OCI-LY1 (cell line): Measurements from ENCODE around the gene CLEC16A.

ENCODE experiments used
- H2AFZ ChIP-seq: fragments of 200-600 bp; sonication (generic), shearing (Covaris generic); 2 replicates; pipeline ENCODE4 v1.6.0; 2014; ENCODE audit warnings: antibody characterized with exemption, mild to moderate bottlenecking, low read length
- H3F3A ChIP-seq: fragments of 200-600 bp; sonication (generic), shearing (Covaris generic); 2 replicates; pipeline ENCODE4 v1.6.0; 2014; ENCODE audit warnings: mild to moderate bottlenecking, antibody characterized with exemption, low read length, moderate library complexity; ENCODE audit not compliant: insufficient read depth
- H3K27ac ChIP-seq: fragments of 200-600 bp; sonication (generic); 2 replicates; pipeline ENCODE4 v1.5.1; 2014; ENCODE audit warnings: low read length, mixed run types, mild to moderate bottlenecking, low read depth; ENCODE audit not compliant: poor library complexity, severe bottlenecking
- H3K27me3 ChIP-seq: fragments of 200-600 bp; sonication (generic); 2 replicates; pipeline ENCODE4 v1.6.0; 2014; ENCODE audit warnings: antibody characterized with exemption, mild to moderate bottlenecking, low read length, moderate library complexity; ENCODE audit not compliant: insufficient read depth
- H3K36me3 ChIP-seq: fragments of 200-600 bp; sonication (generic); 2 replicates; pipeline ENCODE4 v1.6.1; 2014; ENCODE audit warnings: mild to moderate bottlenecking, antibody characterized with exemption, low read length, moderate library complexity, mixed read lengths; ENCODE audit not compliant: insufficient read depth
- H3K4me1 ChIP-seq: fragments of 200-600 bp; sonication (generic); 2 replicates; pipeline ENCODE4 v1.5.1; 2014; ENCODE audit warnings: mild to moderate bottlenecking, low read length, moderate library complexity; ENCODE audit not compliant: insufficient read depth, severe bottlenecking
- H3K4me2 ChIP-seq: fragments of 200-600 bp; sonication (generic), shearing (Covaris generic); 2 replicates; pipeline ENCODE4 v1.6.1; 2014; ENCODE audit warnings: low read length
- H3K4me3 ChIP-seq: fragments of 200-600 bp; sonication (generic); 2 replicates; pipeline ENCODE4 v1.5.1; 2014; ENCODE audit warnings: low read length, low read depth, mild to moderate bottlenecking, mixed read lengths; ENCODE audit not compliant: poor library complexity, severe bottlenecking
- H3K79me2 ChIP-seq: fragments of 200-600 bp; shearing (Covaris generic); 2 replicates; pipeline ENCODE4 v1.6.1; 2016; ENCODE audit warnings: mixed run types, low read length, mixed read lengths; ENCODE audit not compliant: insufficient read depth
- H3K9ac ChIP-seq: fragments of 200-600 bp; sonication (generic), shearing (Covaris generic); 2 replicates; pipeline ENCODE4 v1.6.1; 2014; ENCODE audit warnings: mild to moderate bottlenecking, low read length, mixed read lengths
- H3K9me2 ChIP-seq: fragments of 200-600 bp; sonication (generic), shearing (Covaris generic); 2 replicates; pipeline ENCODE4 v1.6.1; 2014; ENCODE audit warnings: low read depth, mild to moderate bottlenecking, low read length, mixed read lengths
- H3K9me3 ChIP-seq: fragments of 200-600 bp; shearing (Covaris generic); 2 replicates; pipeline ENCODE4 v1.6.1; 2014; ENCODE audit warnings: low read length, mixed read lengths
- H4K20me1 ChIP-seq: fragments of 200-600 bp; sonication (generic), shearing (Covaris generic); 2 replicates; pipeline ENCODE4 v1.6.0; 2016; ENCODE audit warnings: mild to moderate bottlenecking, low read length; ENCODE audit not compliant: insufficient read depth
- CTCF ChIP-seq: fragments of 200-600 bp; sonication (generic), shearing (Covaris generic); IDR thresholded peaks from 2 replicates; pipeline ENCODE4 v1.5.1; 2017; ENCODE audit warnings: mild to moderate bottlenecking, antibody characterized with exemption, low read length, moderate library complexity, mixed read lengths
- EZH2 ChIP-seq: fragments of 200-600 bp; sonication (generic), shearing (Covaris generic); IDR thresholded peaks from 2 replicates; pipeline ENCODE4 v1.8.0; 2017; ENCODE audit warnings: borderline replicate concordance, mixed run types, mild to moderate bottlenecking, antibody characterized with exemption, low read length, moderate library complexity, mixed read lengths

CLEC16A gene

GRCh38 chr16:11093572-11094074, 149.3 kb downstream of the CLEC16A start:
- Histone ChIP-seq H3K4me2 (peak overlapping the region; percentile 56), H4K20me1 (no peaks in the 10 kb centered on the region), H3K4me3 (peak overlapping the region; percentile 14), H3F3A (0 out of 2 replicates have a peak, but pooled peaks cover 4% of the 10 kb centered on the region), H3K27me3 (no peaks in the 10 kb centered on the region), H3K9me3 (no peaks in the 10 kb centered on the region), H3K79me2 (no peaks in the 10 kb centered on the region), H3K9ac (peak overlapping the region; percentile 62), H3K4me1 (peaks cover 57% of the 10 kb centered on the region), H3K36me3 (peaks cover 6% of the 10 kb centered on the region; the same call in 1 of the 2 replicates), H2AFZ (no peak overlapping the region), H3K9me2 (no peaks in the 10 kb centered on the region), H3K27ac (peak overlapping the region; percentile 97)
- no peak for TF ChIP-seq EZH2
- TF ChIP-seq CTCF: no peak

- H3K9ac ChIP-seq: peak overlapping the region; percentile 62
- peak overlapping the region; percentile 97 for H3K27ac ChIP-seq
- peak overlapping the region; percentile 14 for H3K4me3 ChIP-seq
- no peak overlapping the region for H2AFZ ChIP-seq
- H3F3A ChIP-seq: 0 out of 2 replicates have a peak, but pooled peaks cover 4% of the 10 kb centered on the region
- peaks cover 57% of the 10 kb centered on the region for H3K4me1 ChIP-seq
- peaks cover 6% of the 10 kb centered on the region; the same call in 1 of the 2 replicates for H3K36me3 ChIP-seq
- H3K9me2 ChIP-seq: no peaks in the 10 kb centered on the region
- H4K20me1 ChIP-seq: no peaks in the 10 kb centered on the region
- no peaks in the 10 kb centered on the region for H3K79me2 ChIP-seq
- no peak for TF ChIP-seq CTCF
- TF ChIP-seq EZH2: no peak
- no peaks in the 10 kb centered on the region for H3K27me3 ChIP-seq
- H3K9me3 ChIP-seq: no peaks in the 10 kb centered on the region
- H3K4me2 ChIP-seq: peak overlapping the region; percentile 56
These were observed 149.9 kb downstream of the CLEC16A start for GRCh38 chr16:11094075-11094856.

DNA sequence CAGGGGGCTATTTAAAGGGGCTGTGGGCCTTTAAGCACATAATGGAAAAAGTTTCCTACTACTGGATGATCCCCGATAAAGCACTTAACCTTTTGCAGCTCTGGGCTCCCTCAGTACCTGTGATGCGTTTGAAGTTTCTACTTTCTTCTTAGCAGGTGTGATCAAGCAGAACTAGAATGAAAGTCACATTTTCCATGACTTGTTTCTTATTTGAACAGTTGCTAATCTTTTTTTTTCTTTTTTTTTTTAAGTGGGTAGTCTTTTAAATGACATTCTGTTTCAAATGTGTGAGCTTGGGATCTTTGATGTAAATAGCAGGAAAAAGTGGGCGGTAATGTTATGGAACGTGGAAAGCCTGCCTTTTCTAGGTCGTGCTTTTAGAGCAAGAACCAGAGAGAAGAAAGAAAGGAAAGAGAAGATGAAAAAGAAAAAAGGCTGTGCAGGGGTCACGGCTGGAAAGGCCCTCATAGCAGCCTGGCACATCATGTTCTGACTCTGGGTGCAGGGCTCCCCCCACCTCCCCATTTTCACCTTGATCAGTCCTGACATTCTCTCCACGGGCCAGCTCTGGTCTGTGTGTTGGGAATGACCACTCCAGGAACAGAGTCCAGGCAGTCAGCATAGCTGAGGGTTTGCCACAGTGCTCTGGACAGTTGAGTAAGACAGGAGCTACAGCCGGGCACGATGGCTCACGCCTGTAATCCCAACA, 150.6 kb downstream of the CLEC16A start:
- no peaks in the 10 kb centered on the region for H3K9me3 ChIP-seq
- H3K36me3 ChIP-seq: peaks cover 6% of the 10 kb centered on the region; the same call in 1 of the 2 replicates
- H3K27me3 ChIP-seq: no peaks in the 10 kb centered on the region
- H3K4me1 ChIP-seq: peaks cover 65% of the 10 kb centered on the region
- no peaks in the 10 kb centered on the region for H3K79me2 ChIP-seq
- no peak overlapping the region for H2AFZ ChIP-seq
- H3K9ac ChIP-seq: peak overlapping the region; percentile 62
- no peaks in the 10 kb centered on the region for H3K9me2 ChIP-seq
- peak overlapping the region; percentile 56 for H3K4me2 ChIP-seq
- TF ChIP-seq EZH2 (no peak), CTCF (no peak)
- peak overlapping the region; percentile 97 for H3K27ac ChIP-seq
- H4K20me1 ChIP-seq: no peaks in the 10 kb centered on the region
- 0 out of 2 replicates have a peak, but pooled peaks cover 4% of the 10 kb centered on the region for H3F3A ChIP-seq
- H3K4me3 ChIP-seq: peak overlapping the region; percentile 11
